Measurements from ENCODE around the gene VILL. TPM values are rescaled to one million over a fixed set of nuclear protein-coding genes. Genes with fewer than 3 reads are reported as not detected.
A peak's percentile ranks its signal among the peaks of the same experiment; 100 is the strongest.

Gene VILL
- total RNA-seq, 1 experiment from 2014 or later, result 1.2 TPM

GRCh38 chr3:38004415-38005075 is 14.0 kb downstream of the VILL start:
- H3K9me3 ChIP-seq (ENCODE audit: control insufficient read depth in 1 of 2, insufficient read depth in 1 of 2, low read depth in 1 of 2, low read length in 2 of 2), result no peaks in the 10 kb centered on the region
- DNase-seq (ENCODE audit: low read depth, low spot score), result peak; percentile 54
- H3K27ac ChIP-seq (ENCODE audit: low read depth, low read length), result no peak overlapping the region; the same call in 1 of the 2 replicates
- peak; percentile 77 for ATAC-seq
- no TSS peak for BruUV-seq (replicated peaks)
- no peak overlapping the region for H3K9ac ChIP-seq (ENCODE audit: low read length)
- POLR2A ChIA-PET, result no interaction called here
- TF ChIP-seq CTCF (IDR thresholded peaks at IDR 0.05 in 2 of 3, conservative IDR thresholded peaks at IDR 0.05 in 1 of 3; ENCODE audit: borderline replicate concordance in 1 of 3, insufficient read depth in 1 of 3, low read depth in 2 of 3, low read length in 2 of 3), result peak in 2 of 3 experiments; percentile 77 to 85; a peak in 4 of 6 replicates
- no peak for TF ChIP-seq YY1 (IDR thresholded peaks at IDR 0.05; ENCODE audit: extremely low read depth, insufficient replicate concordance, low read depth, low read length)
- no peak overlapping the region for H3K4me2 ChIP-seq (ENCODE audit: low read length)
- H4K20me1 ChIP-seq (ENCODE audit: insufficient read depth), result no peaks in the 10 kb centered on the region
- CTCF ChIA-PET, result interaction anchor here (1.1 to 1.6 kb wide), 3 partner anchors 30 to 149 kb away, joined by 3 to 8 read pairs (median 4); no protein-coding TSS in a partner anchor
- H3K27me3 ChIP-seq (ENCODE audit: insufficient read depth, low read length), result no peaks in the 10 kb centered on the region
- no peak overlapping the region for H3K4me3 ChIP-seq (replicated peaks in 1 of 2; ENCODE audit: low read depth in 1 of 2, low read length in 2 of 2)
- no peak overlapping the region for H2AFZ ChIP-seq (ENCODE audit: low read depth, low read length, poor library complexity, severe bottlenecking)
- no peaks in the 10 kb centered on the region for H3K36me3 ChIP-seq (ENCODE audit: control insufficient read depth in 1 of 2, insufficient read depth in 2 of 2, low read length in 2 of 2)
- peaks cover 0 to 24% of the 10 kb centered on the region in 2 experiments; a peak in 2 of 4 replicates for H3K4me1 ChIP-seq (ENCODE audit: control insufficient read depth in 1 of 2, insufficient read depth in 2 of 2, low read length in 2 of 2)
- RAD21 ChIA-PET (ENCODE audit: low non-redundant PET in 1 of 2, low total read pairs in 2 of 2, uncharacterized antibody in 2 of 2, unreplicated experiment in 2 of 2), result no interaction called here
- intact Hi-C loops (cut with micrococcal nuclease), result loop anchor here (2.0 kb wide), 1 partner anchor 658 kb away; no protein-coding TSS in a partner anchor
- H3K9me2 ChIP-seq (ENCODE audit: insufficient read depth), result no peaks in the 10 kb centered on the region
- H3K79me2 ChIP-seq (ENCODE audit: insufficient read depth, low read length), result no peaks in the 10 kb centered on the region
